Measurements from ENCODE around the gene FBLN5. TPM values are rescaled to one million over a fixed set of nuclear protein-coding genes. Genes with fewer than 3 reads are reported as not detected.

FBLN5 gene
- total RNA-seq, 1 experiment from 2014 or later, result 1.0 TPM

GRCh38 chr14:91906374-91906773, 41.1 kb downstream of the FBLN5 start:
- no peak overlapping the region for H3K4me2 ChIP-seq (ENCODE audit: insufficient read depth, insufficient read length, low read length)
- H3K14ac ChIP-seq (ENCODE audit: insufficient read depth, low read length), result no peak overlapping the region
- no peak overlapping the region for H2BK20ac ChIP-seq (ENCODE audit: low read depth, low read length, poor library complexity, severe bottlenecking)
- no peak overlapping the region for H3K23ac ChIP-seq (ENCODE audit: insufficient read length, low read depth, low read length)
- no peak overlapping the region for H3K27ac ChIP-seq (ENCODE audit: insufficient read length, low read depth, low read length)
- H2AFZ ChIP-seq (ENCODE audit: low read length), result no peak overlapping the region
- no peak overlapping the region for H4K8ac ChIP-seq (replicated peaks; ENCODE audit: insufficient read length, low read depth, low read length)
- no peak overlapping the region for H2BK120ac ChIP-seq (ENCODE audit: low read depth, low read length, poor library complexity, severe bottlenecking)
- WGBS (ENCODE audit: extremely low coverage, insufficient read length, low lambda C conversion rate), result no CpG with 5 or more reads among the region's 2 CpGs
- no peaks in the 10 kb centered on the region for H3K23me2 ChIP-seq (ENCODE audit: insufficient read length, low read depth, low read length, poor library complexity, severe bottlenecking)
- no peak overlapping the region for H2BK15ac ChIP-seq (ENCODE audit: low read depth, low read length)
- no peak overlapping the region for H3T11ph ChIP-seq (ENCODE audit: low read length)
- no peaks in the 10 kb centered on the region for H3K79me1 ChIP-seq (ENCODE audit: insufficient read depth, low read depth, low read length, poor library complexity, severe bottlenecking)
- H3K4ac ChIP-seq (ENCODE audit: low read depth, low read length), result no peak overlapping the region
- no peak overlapping the region for H3K4me3 Mint-ChIP-seq
- H3K9ac ChIP-seq (ENCODE audit: extremely low read depth, insufficient read length, low read length), result no peak overlapping the region
- no peaks in the 10 kb centered on the region for H3K79me2 ChIP-seq (ENCODE audit: insufficient read depth, low read length)
- no peaks in the 10 kb centered on the region for H3K27me3 ChIP-seq (ENCODE audit: insufficient read depth, low read length)
- no peak overlapping the region for H3K56ac ChIP-seq (ENCODE audit: insufficient read length, low read depth, low read length)
- no peak overlapping the region for H2BK12ac ChIP-seq (ENCODE audit: insufficient read length, low read depth, low read length)
- no peaks in the 10 kb centered on the region; the same call in 1 of the 2 replicates for H3K27me3 Mint-ChIP-seq (ENCODE audit: low read depth)
- H3K9me3 ChIP-seq (ENCODE audit: control insufficient read depth, low read depth, low read length), result no peaks in the 10 kb centered on the region
- no peak overlapping the region for H3K27ac Mint-ChIP-seq
- no peak overlapping the region for H2BK5ac ChIP-seq (ENCODE audit: insufficient read length, low read length)
- peaks cover 2% of the 10 kb centered on the region in 2 experiments; a peak in 2 of 4 replicates for H3K4me1 Mint-ChIP-seq
- H3K18ac ChIP-seq (ENCODE audit: insufficient read length, low read depth, low read length), result no peak overlapping the region
- no peaks in the 10 kb centered on the region for H3K4me1 ChIP-seq (ENCODE audit: insufficient read depth, low read length)
- no peaks in the 10 kb centered on the region; a peak in 1 of 7 replicates for H3K36me3 Mint-ChIP-seq (ENCODE audit: insufficient read depth in 1 of 3, low read depth in 3 of 3)
- no peak for TF ChIP-seq CTCF (conservative IDR thresholded peaks at IDR 0.05)
- H2AK5ac ChIP-seq (ENCODE audit: insufficient read length, low read length), result no peak overlapping the region
- H3K9me3 Mint-ChIP-seq, result no peaks in the 10 kb centered on the region
- H4K91ac ChIP-seq (ENCODE audit: insufficient read length, low read depth, low read length), result no peak overlapping the region
- no peak for DNase-seq
- no peaks in the 10 kb centered on the region for H4K20me1 ChIP-seq (ENCODE audit: control insufficient read depth, insufficient read depth, insufficient read length)
- H4K5ac ChIP-seq (ENCODE audit: insufficient read length, low read depth, low read length), result no peak overlapping the region

All from H9 (cell line).